OCI-LY3 (cell line): ENCODE data around the gene SPDEF.

Experiments
- CTCF ChIP-seq: fragments of 200-600, 300-600 bp; sonication (generic); IDR thresholded peaks from 2 replicates; pipeline ENCODE4 v1.5.1; 2014; ENCODE audit warnings: antibody characterized with exemption, low read length, low read depth
- EZH2phosphoT487 ChIP-seq: fragments of 200-600 bp; shearing (Covaris generic); IDR thresholded peaks from 2 replicates; pipeline ENCODE4 v1.6.1; 2018; ENCODE audit warnings: antibody characterized with exemption, mixed run types, low read depth

- TF ChIP-seq CTCF, result no peak
- TF ChIP-seq EZH2phosphoT487, result no peak
Observed at GRCh38 chr6:34528996-34529664, 27.0 kb downstream of the SPDEF start.
